Adipose tissue (tissue), 3 donors: ENCODE results near the gene MYL2. TPM values are rescaled to one million over a fixed set of nuclear protein-coding genes. Genes with fewer than 3 reads are reported as not detected.

Experiments
- H3K27ac ChIP-seq: one replicate; pipeline ENCODE4 v1.5.1; 2013; ENCODE audit warnings: low read depth, low read length
- WGBS, 3 donors: extraction: QIAGEN DNeasy Blood & Tissue Kit; methylation state at CpG; one replicate each; pipeline ENCODE4 v1.1.7; 2013; 5-methylcytosine and 5-hydroxymethylcytosine counted together
- polyA plus RNA-seq, 3 donors: library from polyadenylated mRNA; stranded (reverse); fragments of 200-250 nt; gene quantifications; one replicate each; pipeline ENCODE4 v1.2.3, GENCODE V29; 2013
- donor health status: healthy with polysubstance abuse.
- donor health status: Bipolar disorder and iron deficiency.
- donor health status: healthy.

Gene MYL2
- polyA plus RNA-seq, 3 donors = 1.5 to 20.0 (median 10.7) TPM

DNA sequence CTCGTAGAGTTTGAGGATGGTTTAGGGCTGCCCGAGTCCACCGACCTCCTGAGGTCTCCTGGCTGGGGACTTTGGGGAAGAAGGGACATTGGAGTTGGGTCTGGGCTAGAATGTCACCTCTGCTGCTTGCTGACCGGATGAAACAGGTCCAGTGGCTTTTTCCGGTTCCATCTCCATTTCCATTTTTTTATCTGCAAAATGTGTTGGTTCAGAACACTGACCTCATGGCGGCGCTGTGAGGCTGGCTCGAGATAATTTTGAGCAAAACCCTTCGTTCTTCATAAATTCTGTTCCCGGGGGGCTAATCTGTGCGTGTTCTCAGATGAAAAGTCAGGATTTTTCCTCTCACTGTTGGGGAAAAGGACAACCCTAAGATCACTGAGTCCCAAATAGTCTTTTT is 11.7 kb upstream of the MYL2 start:
- WGBS, 3 donors = 28 to 40% (median 38%) methylated on average over 11 of the region's 11 CpGs

DNA sequence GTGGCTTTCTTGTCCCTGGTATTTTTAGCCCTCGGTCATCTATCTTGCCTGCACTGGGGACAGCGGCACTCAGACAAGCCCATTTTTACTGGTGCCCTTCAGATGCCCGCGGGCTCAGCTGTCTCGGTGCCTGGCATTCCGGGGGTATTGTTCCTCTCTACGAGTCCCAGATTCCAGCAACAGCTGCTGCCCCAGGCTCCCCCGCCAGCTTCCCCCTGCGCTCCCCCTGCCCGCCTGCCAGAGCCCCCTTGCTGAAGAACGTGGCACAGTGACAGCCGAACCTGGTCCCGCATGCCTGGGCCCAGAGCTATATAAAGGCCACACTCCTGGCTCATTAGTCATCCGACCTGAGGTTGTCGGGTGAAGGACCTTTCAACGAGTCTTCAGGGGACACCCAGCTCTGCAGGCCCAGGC is 10.9 kb upstream of the MYL2 start:
- 62 to 73% (median 70%) methylated on average over 16 of the region's 16 CpGs for WGBS, 3 donors
- no peak overlapping the region for H3K27ac ChIP-seq

More for the DNA sequence above, 11.7 kb upstream of the MYL2 start:
- H3K27ac ChIP-seq = no peak overlapping the region

DNA sequence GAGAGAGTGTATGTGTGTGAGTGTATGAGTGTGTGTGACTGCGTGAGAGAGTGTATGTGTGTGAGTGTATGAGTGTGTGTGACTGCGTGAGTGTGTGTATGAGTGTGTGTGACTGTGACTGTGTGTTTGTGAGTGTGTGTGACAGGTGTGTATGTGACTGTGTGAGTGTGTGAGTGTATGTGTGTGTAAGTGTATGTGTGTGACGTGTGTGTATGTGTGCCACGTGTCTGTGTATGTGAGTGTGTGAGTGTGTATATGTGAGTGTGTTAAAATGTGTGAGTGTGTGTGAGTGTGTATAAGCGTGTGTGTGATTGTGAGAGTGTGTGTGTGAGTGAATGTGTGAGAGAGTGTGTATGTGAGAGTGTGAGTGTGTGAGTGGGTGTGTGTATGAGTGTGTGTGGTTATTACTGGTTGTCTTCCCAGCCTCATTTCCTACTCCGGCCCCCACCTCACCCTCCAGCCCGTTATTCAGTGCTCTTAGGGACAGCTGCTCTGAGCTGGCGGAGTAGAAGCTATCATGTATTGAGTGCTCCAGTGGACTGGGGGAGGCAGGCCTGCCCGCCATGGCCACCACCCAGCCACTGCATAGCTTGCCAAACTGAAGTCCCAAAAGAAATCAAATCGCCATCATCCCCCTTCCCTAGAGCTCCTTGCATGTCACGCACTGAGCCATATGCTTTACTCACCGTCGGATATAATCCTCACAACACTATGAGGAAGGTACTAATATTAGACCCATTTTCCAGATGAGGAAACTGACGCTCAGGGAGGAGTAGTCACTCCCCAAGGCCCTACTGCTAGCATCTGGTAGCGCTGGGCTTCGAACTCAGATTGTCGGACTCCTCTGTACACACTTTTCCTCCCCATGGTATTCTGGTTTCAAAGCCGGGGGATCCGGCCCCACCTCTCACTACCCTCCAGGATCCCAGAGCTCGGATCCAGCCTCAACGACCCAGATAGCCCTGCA is 10.3 kb upstream of the MYL2 start:
- no peak overlapping the region for H3K27ac ChIP-seq
- 82 to 86% (median 84%) methylated on average over 21 of the region's 21 CpGs for WGBS, 3 donors

DNA sequence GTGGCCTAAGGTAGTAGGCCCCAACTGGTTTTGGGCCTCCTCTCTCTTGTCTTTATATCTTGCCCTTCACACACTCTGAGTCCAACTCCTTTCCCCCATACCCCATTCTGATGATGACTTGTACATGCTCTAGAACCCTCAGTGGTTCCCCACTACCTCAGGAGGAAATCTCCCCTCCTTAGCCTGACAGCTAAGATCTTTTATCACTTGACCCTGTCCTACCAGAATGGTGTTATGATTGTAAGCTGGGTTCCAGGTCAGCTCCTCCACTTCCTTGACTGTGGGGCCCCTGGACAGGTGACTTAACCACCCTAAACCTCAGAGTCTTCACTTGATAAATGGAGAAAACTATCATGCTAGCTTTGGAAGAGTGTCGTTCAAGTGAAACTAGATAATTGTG is 9.4 kb upstream of the MYL2 start:
- 91 to 95% (median 93%) methylated on average over 1 of the region's 1 CpG for WGBS, 3 donors
- no peak overlapping the region for H3K27ac ChIP-seq

DNA sequence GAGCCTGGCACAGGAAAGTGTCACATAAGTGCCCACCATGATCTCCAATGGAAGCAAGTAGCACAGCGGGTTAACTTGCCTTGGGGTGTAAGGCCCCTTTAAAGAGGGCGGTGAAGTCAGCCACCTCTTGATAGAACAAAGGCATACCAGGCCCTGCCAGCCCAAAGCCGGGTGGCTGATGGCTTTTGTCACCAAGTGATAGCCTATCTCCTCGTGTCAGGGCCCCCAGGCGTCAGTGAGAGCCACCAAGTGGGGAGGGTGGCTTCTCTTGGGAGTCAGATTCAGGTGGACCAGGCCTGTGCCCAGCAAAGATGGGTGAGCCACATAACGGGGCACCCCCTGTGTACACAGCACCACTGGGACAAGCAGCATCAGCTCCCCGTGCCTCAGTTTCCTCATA is 8.3 kb upstream of the MYL2 start:
- no peak overlapping the region for H3K27ac ChIP-seq
- WGBS, 3 donors = 58 to 74% (median 69%) methylated on average over 7 of the region's 7 CpGs

DNA sequence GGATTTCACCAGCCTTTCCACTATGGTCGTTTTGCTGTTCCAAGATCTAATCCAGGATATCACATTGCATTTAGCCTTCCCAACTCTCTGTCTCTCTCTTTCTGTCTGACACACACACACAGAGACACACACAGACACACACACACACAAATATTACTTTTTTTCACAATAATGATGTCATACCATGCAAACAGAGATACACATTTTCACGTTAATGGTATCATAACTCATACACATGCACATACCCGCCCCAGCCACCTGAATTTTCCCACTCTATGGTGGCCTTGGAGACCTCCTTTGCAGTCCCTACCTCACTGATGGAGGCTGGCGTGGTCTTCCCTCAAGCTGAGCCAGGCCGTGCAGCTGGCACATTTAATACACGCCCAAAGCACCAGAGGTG is 7.2 kb upstream of the MYL2 start:
- no peak overlapping the region for H3K27ac ChIP-seq
- WGBS, 3 donors = 50 to 72% (median 64%) methylated on average over 6 of the region's 6 CpGs

DNA sequence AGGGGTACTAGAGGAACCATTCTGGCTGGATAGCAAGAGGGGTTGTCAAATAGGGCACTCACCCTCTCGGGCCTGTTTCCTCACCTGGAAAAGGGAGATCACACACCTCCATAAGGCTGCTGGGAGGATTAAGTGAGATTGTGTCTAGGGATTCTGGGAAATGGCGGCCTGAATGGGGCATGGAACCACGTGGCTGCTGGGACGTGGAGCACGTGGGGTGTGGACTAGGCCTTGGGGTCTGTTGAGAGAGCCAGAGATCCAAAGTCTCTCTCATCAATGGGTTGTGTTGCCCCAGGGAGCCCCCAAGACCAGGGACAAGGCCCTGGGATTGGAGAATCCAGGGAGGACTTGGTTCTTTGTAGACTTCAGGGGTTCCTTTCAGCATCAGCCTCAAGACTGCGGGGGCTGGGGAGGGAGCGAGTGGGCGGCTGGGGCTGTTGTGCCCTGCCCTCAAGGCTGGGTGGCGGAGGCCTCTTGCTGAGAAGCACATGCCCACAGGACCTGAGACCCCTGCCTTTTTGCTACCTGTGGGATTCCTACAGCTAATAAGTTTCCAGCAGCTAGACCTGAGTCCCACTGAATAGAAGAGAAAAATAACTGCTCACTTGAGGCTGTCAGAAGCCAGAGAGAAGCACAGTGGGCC is 3.4 kb upstream of the MYL2 start:
- H3K27ac ChIP-seq = no peak overlapping the region
- 90 to 93% (median 91%) methylated on average over 9 of the region's 9 CpGs for WGBS, 3 donors

DNA sequence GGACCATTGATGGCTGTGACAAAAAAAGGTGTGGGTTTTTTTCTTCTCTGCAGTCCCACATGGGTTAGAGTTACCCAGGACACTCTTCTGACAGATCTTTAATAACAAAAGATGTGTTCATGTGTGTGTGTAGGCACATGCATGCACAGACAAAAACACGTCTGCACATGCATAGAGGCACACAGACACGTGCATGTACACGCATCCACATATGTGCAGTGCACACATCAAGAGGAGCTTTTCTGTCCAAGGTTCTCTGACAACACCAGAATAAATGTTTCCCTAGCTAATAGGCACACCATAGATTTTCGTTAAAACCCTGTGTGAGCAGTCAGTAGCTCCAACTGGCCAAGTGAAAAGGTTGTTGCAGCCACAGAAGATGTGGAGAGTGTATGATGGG is 2.8 kb upstream of the MYL2 start:
- no peak overlapping the region for H3K27ac ChIP-seq
- 77 to 85% (median 79%) methylated on average over 4 of the region's 4 CpGs for WGBS, 3 donors

DNA sequence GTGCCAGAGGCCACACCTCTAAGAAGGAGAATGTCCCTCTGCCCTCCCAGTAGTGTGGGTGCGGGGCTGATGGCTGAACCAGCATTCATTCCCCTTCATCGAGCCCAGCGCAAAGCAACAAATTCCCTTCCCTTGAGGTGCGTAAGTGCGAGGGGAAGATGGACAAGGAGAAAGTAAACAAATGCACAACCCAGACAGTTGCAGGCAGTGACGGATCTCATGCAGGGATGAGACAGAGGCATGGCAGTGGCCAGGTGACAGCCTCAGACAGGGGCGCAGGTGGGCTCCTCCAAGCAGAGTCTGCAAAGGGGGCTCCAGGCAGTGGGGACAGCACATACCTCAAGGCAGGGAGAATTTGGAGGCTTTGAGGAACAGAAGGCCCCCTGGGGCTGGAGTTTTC is 2.3 kb upstream of the MYL2 start:
- 62 to 79% (median 76%) methylated on average over 7 of the region's 7 CpGs for WGBS, 3 donors
- no peak overlapping the region for H3K27ac ChIP-seq

DNA sequence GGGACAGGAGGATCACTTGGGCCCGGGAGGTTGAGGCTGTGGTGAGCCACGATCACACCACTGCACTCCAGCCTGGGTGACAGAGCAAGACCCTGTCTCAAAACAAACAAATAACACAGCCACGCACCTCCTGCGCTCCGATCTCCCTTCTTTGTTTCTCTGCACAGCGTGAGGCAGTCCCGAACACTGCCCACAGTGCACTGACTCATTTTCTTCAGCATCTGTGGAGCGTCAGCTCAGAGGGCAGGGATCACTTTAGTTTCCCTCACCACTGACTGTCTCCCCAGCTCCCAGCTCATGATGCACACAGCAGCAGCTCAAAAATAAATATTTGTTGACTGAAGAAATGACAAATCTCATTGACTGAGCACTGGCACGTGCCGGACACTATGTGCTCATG is 883 bp upstream of the MYL2 start:
- no peak overlapping the region for H3K27ac ChIP-seq
- 62 to 85% (median 76%) methylated on average over 10 of the region's 10 CpGs for WGBS, 3 donors

DNA sequence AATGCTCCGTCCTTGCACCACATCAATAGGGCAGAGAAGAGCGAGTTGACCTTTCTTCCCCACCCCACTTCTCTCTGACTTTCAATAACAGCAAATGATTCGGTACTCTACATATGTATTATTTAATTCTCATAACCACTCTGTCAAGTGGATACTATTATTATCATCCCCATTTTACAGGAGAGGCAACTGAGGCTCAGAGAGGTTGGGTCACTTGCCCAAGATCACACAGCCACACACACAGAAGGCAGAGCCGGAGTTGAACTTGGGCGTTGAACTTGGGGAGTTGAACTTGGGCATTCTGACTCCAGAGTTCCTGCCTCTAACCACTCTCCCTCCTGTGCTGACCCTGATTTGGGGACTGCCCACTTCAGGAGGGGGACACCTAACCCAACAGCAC is 659 bp downstream of the MYL2 start:
- no peak overlapping the region for H3K27ac ChIP-seq
- WGBS, 3 donors = 81 to 95% (median 92%) methylated on average over 5 of the region's 5 CpGs

DNA sequence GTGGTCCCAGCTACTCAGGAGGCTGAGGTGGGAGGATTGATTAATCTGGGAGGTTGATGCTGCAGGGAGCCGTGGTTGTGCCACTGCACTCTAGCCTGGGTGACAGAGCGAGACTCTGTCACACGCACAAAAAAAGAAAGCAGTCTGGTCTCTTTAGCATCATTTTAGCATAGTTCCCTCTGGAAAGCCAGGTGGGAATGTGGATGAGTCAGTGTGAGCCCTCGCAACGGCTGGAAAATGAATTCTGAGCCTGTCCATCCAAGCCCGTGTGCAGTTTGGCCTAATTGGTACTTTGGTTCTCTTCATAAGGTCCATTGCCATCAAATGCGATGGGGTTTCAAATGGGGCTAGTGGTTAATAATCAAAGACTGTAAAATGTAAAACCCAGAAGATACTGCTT is 2.4 kb downstream of the MYL2 start:
- no peak overlapping the region for H3K27ac ChIP-seq
- 78 to 83% (median 80%) methylated on average over 7 of the region's 7 CpGs for WGBS, 3 donors

DNA sequence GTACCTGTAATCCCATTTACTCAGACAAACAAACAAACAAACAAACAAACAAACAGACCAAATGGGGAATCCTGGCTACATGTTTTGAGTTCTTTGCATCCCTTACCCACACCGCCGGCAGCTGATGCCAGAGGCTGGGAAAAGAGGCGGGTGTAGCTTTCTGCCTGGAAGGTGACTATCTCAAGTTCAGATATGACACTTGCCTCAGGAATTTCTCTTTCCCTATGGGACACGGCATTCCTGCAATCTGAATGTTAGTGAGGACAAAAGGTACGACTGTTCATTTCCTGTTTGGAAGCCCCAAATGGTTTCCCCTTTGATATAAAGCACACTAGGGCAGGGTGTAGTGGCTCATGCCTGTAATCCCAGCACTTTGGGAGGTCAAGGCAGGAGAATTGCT is 2.9 kb downstream of the MYL2 start:
- H3K27ac ChIP-seq = no peak overlapping the region
- 43 to 55% (median 49%) methylated on average over 5 of the region's 5 CpGs for WGBS, 3 donors

DNA sequence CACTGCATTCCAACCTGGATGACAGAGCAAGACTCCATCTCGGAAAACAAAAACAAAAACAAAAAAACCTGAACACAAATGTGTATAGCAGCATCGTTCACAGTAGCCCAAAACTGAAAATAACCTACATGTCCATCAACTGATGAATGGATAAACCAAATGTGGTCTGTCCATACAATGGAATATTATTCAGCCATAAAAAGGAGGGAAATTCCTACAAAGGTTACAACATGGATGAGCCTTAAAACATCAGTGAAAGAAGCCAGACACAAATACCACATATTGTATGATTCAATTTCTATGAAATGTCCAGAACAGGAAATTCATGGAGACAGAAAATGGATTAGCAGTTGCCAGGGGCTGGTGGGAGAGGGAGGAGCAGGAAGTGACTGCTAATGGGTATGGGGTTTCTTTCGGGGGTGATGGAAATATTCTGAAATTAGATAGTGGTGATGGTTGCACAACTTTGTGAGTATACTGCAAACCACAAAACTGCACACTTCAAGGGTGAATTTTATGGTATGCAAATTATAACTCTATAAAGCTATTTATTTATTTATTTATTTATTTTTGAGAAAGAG is 4.0 kb downstream of the MYL2 start:
- 67 to 76% (median 71%) methylated on average over 3 of the region's 3 CpGs for WGBS, 3 donors
- H3K27ac ChIP-seq = no peak overlapping the region

DNA sequence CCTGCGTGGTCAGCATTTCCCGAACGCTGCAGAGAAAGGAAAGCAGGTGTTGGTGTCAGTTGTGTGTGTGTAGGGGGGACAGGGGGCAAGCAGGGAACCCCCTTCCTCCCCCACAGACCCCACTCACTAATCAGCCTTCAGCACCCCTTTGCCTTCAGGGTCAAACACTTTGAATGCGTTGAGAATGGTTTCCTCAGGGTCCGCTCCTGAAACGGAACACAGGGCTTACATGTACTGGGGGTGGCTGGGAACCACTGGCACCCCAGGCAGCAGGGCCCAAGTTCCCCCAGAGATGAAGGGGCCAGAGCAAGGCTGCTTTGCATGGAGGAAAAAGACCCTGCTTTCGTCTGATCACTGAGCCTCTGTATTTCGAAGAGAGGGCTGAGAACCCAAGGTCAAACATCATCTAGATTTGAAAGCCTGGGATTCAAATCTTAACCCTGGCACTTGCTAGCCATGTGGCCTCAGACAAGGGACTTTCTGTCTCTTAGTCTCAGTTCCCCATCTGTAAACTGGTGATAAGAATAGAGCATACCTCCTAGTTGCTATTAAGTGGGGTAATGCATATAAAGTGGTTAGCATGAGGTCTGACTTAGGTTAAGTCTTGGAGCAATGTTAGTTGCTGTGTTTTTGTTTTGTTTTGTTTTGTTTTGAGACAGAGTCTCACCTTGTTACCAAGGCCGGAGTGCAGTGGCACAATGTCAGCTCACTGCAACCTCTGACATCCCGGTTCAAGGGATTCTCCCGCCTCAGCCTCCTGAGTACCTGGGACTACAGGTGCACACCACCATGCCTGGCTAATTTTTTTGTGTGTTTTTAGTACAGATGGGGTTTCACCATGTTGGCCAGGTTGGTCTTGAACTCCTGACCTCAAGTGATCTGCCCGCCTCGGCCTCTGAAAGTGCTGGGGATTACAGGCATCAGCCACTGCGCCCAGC is 7.0 kb downstream of the MYL2 start:
- no peak overlapping the region for H3K27ac ChIP-seq
- WGBS, 3 donors = 76 to 87% (median 84%) methylated on average over 14 of the region's 14 CpGs

DNA sequence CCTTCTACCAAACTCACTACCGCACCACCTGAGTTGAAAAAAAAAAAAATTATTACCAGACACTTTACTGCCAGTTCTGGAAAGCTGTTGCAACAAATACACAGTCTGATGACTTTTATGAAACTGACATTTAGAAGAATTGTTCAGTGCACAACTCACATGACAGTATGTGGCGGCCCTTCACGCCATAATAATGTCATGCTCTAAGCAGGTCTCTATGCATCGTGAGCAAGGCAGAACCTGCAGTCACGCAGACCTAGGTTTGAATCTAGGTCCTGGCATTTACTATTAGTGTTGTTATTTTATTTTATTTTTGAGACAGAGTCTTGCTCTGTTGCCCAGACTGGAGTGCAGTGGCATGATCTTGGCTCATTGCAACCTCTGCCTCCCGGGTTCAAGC is 8.1 kb downstream of the MYL2 start:
- 80 to 87% (median 84%) methylated on average over 6 of the region's 6 CpGs for WGBS, 3 donors
- H3K27ac ChIP-seq = no peak overlapping the region

DNA sequence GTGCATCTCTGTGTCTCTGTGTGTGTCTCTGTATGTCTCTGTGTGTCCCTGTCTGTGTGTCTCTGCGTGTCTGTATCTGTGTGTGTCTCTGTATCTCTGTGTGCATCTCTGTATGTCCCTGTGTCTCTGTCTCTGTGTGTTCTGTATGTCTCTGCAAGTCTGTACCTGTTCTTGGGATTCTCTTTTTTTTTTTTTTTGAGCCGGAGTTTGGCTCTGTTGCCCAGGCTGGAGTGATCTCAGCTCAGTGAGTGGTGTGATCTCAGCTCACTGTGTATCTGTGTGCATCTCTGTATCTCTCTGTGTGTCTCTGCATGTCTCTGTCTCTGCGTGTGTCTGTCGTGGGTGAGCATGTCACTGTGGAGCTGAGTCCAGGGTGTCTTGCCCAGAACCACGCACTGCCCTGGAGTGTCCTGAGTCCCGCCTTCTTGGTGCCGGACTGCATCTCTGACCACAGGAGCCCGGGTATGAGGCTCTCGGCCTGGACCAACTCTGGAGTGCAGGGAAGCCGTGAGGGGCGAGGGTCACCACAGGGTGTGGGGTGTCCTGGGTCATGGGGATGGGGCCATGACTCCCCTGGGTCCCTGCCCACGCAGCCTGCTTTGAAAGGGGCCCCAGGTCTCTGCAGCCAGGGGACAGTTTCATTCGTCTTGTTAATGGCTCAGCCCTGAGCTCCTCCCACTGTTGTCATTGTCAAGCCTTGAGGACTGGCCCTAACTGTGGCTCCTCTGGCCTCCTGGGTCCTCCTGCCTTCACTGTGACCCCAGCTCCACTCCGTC is 11.8 kb downstream of the MYL2 start:
- 57 to 76% (median 68%) methylated on average over 14 of the region's 14 CpGs for WGBS, 3 donors

DNA sequence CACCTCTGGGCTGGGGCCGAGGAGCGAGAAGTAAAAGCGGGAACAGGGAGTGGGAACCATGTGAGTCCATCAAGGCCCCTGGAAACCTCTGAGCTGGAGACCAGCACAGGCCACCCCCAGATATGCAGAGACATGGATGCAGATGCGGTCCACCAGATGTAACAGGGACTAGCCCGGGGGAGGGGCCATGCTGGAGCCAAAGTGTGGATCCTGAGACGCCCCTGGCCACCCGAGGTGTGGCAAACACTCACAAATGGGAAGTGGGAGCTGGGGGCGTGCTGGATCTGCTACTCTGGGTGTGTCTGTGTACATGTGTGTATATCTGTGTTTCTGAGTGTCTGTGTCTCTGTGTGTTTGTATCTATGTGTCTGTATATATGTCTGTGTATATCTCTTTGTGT is 12.8 kb downstream of the MYL2 start:
- 57 to 66% (median 58%) methylated on average over 8 of the region's 8 CpGs for WGBS, 3 donors

More for the DNA sequence above, 11.8 kb downstream of the MYL2 start:
- H3K27ac ChIP-seq = no peak overlapping the region

More for the DNA sequence above, 12.8 kb downstream of the MYL2 start:
- H3K27ac ChIP-seq = no peak overlapping the region
